GM19328 (cell line): ENCODE data around the gene SEMA4D.
"Not testable (repeated sequence)": the region's sequence is repeated elsewhere in the genome, so short reads cannot be mapped to it uniquely, and the experiment has no call there.

ENCODE experiments used
- ATAC-seq: cut with Tn5 transposase; IDR thresholded peaks from one replicate; pipeline ENCODE4 v1.9.1; 2021; ENCODE audit warnings: mild to moderate bottlenecking, moderate library complexity; ENCODE audit not compliant: unreplicated experiment

Gene SEMA4D

DNA sequence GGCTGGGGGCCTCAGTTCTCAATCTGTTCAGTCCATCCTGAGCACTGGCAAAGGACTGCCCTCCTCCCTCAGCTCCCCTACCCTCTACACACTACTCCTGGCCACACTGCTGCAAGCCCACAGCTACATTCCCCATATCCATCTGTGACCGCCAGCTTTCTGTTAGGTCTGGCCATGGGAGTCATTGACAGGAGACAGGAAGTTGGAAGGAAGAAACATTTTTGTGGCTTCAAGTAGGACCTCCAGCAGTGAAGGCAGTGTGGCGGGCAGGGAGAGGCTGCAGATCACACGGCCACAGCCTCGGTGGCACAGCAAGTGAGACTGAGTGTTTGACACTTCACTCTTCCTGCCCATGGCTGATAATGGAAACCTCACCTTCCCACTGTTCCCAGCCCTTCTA is 123.7 kb downstream of the SEMA4D start:
- no peak for ATAC-seq

DNA sequence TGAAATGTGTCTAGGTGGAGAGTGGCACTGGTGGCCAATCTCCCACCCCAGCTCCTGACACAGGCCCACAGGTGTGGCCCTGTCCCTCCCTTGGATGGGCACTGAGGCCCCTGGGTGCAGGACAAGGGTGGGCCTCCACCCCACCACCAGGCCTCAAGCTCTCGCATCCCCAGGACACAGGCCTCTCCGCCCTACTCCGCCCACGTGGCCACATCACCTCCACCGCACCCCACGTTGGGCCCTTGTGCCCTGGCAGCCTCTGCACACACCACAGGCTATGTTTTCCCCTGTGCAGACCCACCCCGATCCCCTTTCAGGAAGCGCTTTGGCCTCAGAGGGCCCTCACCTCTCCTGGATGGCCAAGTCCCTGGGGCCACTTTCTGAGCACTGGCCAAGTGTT is 124.9 kb downstream of the SEMA4D start:
- no peak for ATAC-seq

DNA sequence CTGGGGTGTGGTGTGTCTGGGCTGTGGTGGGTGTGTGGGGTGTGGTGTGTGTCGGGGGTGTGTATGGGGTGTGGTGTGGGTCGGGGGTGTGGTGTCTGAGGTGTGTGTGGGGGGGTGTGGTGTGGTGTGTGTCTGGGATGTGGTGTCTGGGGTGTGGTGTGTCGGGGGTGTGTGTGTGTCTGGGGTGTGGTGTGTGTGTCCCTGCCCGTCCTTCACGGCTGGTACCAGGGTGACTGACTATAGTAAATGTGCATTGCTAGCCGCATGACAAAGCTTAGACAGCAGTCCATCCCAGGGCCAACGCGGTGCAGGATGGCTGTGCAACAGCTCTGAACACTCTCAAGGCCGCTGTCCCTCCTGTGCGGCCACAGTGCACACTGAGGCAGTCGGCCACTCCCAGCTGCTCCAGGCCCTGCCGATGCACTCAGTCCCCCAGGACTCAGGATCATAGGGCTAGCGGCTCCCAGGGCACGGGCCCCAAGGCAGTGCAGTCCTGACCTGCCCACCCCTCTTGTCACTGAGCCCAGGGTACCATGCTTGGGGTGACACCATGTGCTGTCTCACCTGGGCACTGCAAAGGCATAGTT is 125.6 kb downstream of the SEMA4D start:
- ATAC-seq = no peak

DNA sequence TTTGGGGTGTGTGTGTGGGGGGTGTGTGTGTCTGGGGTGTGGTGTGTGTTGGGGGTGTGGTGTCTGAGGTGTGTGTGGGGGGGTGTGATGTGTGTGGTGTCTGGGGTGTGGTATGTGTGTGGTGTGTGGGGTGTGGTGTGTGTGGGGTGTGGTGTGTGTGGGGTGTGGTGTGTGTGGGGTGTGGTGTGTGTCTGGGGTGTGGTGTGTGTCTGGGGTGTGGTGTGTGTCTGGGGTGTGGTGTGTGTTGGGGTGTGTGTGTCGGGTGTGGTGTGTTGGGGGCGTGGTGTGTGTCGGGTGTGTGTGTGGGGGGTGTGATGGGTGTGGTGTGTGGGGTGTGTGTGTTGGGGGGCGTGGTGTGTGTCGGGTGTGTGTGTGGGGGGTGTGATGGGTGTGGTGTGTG is 126.1 kb downstream of the SEMA4D start:
- not testable (repeated sequence) for ATAC-seq

DNA sequence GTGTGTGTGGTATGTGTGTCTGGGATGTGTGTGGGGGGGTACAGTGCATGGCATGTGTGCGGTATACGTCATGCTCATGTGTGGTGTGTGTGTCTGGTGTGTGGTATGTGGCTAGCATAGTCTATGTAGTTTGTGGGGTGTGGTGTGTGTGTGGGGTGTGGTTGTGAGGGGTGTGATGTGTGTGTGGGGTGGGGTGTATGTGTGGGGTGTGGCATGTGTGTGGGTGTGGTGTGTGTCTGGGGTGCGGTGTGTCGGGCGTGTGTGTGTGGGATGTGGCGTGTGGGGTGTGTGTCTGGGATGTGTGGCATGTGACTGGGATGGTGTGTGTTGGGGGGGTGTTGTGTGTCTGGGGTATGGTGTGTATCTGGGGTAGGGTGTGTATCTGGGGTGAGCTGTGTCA is 127.3 kb downstream of the SEMA4D start:
- no peak for ATAC-seq

DNA sequence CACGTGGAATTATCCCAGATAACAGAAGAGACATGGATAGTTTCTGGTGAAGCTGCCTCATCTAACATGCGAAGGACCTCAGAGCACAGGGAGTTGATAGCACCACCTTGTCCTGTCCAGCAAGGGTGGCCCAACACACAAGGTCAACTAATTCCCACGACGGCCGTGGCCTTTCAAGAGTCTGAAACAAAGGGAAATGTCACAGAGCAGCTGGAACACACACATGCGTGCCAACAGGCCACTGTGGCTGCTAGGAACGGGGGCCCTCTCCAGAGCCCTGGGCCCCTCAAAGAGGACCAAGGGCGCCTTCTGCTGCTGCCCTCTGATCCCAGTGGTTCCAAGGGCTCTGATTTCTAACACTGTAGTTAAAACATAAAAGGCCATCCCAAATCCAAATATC is 128.9 kb downstream of the SEMA4D start:
- ATAC-seq = no peak

DNA sequence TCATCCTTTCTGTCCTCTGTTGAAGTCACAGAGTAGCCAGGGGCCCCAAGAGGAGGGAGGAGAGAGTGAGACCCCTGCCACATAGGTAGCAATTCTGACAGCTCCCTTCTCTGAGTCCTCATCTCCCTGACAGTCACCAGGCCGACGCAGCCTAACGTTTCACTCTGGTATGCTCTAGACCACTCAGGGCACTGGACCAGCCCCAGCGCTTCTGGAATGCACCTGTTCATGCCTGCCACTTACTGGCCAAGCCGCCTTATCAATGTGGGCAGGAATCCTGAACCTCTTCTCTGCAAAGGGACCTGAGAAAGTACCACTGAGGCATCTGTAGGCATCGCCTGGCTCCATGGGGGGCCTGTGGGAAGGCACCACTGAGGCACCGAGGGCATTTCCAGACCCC is 129.4 kb downstream of the SEMA4D start:
- ATAC-seq = no peak

DNA sequence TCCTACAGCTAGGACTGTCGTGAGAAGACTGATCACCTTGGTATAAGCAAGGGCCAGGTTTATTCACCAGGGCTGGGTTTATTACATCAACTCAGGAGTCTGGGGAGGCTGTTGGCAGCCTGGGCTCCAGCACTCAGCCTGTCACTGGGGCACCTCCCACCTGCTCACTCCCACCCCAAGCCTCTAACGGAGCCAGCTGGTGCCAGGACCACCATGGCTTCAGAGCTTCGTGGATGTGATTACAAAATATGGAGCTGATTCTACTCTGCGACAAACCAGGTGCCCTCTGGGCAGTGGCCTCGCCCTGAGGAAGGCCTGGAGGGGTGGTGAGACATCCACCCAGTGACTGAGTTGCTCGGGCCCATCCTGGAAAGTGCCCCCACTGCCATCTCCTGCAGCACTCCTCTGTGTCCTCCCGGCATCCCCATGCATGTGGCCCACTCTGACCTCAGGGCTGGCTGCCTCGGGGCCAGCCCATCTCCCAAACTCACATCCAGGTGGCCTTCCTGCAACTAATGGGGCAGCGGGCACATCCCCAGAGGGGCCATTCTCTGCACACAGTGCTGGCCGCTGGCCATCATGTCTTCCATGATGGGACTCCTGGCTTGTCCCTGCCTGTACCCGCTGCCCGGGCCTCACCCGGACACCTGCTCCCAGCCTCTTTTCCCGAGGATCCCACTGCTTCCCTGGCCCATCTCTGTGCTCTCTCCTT is 130.0 kb downstream of the SEMA4D start:
- ATAC-seq = no peak

DNA sequence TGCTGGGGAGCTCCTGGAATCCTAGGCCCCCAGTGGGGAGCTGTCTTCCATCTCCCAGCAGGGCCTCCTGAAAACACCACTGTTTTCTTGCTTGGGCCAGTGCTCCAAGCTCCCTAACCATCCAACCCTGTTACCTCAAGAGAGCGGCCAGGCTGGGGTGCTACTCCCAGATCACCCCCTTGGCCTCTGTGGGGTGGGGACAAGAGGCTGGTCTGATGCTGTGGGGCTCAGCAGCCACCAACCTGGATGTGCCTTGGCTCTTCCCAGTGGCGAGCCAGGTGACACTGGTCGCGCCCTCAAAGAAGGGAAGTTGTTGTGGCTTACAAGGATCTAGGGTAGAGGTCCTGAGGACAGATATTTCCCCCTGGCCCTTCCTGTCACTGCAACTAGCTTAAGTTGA is 130.6 kb downstream of the SEMA4D start:
- no peak for ATAC-seq

DNA sequence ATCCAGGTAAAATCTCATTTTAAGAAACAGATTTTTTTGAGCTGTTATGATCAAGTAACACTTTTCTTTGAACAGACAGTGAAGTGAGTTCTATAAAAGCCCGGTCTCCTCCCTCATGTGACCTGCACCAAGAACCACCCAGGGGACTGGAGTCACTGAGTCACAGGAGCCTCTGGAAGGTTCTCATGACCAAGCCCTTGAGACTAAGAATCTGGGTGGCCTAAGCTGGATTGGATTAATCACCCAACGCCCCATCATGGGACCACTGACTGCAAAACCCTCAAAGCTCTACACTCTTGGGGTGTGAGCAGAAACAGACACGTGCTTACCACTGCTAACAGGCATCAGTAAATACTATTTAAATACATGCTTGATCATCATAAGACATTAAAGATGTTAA is 131.2 kb downstream of the SEMA4D start:
- no peak for ATAC-seq

DNA sequence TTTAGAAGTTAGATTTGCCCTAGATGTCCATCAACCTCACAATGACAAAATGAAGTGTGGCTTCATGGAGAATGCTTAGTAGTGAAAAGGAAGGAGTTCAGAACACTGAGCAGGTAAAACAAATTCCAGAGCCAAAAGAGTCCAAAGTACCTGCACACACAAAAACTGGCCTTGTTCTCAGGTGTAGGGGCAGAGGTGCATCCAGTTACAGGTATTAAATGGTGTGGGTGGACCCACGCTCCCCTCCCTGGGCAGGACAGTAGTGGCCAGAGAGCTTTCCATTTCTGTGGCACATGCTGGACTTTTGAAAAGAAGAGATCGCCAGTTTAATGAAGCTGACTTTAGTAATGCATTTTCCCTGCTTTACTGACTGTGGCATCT is 132.4 kb downstream of the SEMA4D start:
- no peak for ATAC-seq

DNA sequence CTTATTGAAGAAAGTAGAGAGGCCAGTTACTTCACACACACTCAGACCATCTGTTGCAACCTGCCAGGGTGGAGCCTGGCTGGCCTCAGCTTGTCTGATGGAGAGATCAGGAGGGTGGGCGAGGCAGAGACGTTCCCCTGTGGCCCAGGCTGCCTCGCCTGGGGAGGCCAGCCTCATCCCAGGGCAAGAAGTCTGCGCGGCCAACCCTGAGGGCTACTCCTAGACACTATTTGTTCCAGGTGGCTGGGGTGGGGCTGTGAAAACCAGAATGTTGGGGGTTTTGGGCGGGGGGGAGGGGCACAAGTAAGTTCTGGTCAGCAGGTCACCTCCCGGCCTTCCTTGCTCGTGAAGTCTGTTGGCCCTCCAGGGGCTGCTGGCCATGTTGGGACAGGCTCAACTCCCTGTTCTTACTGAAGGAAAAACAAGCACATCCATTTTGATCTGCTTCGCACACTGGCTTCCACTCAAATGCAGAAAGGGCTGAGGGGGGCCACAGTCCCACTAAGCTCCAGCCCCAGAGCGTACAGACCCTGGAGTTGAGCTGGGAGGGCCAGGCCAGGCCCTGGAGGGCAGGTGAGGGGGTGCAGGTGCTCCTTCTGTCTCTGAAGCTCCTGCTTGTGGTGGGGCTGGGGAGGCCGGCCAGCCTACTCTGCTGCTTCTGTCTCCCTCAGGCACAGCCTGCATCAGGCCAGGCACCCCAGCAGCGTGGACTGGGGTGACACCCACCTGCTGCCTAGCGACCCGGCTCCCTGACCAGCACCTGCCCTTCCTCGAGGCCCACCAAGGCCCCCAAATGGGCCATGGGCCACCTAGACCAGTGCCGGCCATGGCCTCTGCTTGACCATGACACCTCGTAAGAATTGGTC is 133.0 kb downstream of the SEMA4D start:
- ATAC-seq = no peak

DNA sequence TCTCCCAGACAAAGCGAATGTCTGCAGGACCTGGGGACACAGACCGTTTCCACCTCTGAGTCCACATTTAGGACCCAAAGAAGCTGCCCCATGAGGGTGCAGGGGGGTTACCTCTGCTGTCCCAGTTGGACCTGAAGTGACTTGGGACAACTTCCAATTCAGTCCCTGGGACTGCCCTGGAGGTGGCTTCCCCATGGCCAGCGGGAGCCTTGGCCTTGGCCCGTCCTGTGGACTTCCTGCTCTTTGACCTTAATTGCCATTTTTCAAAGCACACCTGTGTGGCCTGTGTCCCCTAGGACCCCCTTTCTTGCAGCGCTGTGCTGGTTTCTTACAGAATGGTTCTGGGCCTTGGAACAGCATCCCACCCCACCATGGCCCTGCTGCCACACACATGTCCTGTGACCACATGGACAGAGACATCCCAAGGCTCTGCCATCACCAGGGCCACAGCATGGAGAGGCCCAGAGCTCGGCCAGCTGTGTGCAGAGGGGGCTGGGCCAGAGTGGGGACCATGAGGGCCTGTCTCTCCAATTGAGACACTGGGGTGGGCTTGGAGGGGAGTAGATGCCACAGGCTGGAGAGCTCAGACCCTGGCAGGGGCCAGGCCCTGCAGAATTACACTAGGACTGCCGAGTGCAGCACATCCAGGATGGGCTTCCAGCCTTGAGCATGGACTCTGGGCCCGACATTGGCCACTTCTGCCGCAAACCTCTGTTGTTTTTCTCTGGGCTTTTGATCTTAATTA is 133.8 kb downstream of the SEMA4D start:
- ATAC-seq = no peak

DNA sequence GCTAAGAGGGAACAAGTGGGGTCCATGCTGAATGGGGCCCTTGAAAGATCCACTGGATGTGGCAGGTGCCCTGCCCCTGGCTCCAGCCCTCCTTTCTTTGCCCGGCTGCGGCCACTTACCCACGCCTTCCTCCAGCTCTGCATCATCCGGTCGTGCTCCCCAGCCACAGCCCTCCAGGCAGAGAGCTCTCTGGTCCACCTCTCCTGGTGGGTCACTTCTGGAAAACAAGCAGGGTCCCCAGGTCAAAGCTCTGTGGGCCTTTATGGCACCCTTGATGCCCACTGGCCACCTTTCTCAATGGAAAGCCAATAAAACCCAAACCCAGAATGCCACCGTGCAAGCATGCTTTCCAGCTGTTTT is 134.6 kb downstream of the SEMA4D start:
- ATAC-seq = no peak

DNA sequence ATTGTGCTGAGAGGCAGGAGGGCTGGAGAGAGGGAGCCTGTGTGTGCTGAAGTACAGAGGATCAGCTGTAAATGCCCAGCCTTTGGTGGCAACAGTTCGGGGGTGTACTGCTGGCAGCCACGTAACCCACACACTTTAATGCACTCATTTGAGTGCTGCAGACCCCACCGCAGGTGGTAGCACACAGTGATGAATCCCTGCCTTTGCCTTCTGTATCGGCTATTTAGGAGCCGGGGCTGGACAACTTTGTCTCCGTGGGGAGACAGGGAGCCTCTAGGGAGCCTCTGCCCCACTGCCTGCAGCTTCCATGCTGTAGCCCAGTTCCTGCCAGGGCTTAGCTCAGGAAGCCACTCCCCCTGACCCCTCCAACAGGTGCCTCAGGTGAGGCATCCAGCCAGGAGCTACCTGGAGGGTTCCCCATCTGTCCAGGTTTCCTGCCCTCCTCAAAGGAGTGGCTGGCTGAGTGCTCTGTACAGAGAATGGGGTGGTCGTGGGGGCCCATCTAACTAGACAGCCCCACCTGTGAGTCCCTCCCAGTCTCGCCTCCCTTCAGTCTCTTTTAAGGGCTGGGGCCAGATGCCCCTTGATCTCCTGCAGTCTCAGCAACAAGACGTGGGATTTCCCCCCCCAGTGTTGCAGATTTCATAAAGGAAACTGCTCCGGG is 135.1 kb downstream of the SEMA4D start:
- ATAC-seq = no peak

DNA sequence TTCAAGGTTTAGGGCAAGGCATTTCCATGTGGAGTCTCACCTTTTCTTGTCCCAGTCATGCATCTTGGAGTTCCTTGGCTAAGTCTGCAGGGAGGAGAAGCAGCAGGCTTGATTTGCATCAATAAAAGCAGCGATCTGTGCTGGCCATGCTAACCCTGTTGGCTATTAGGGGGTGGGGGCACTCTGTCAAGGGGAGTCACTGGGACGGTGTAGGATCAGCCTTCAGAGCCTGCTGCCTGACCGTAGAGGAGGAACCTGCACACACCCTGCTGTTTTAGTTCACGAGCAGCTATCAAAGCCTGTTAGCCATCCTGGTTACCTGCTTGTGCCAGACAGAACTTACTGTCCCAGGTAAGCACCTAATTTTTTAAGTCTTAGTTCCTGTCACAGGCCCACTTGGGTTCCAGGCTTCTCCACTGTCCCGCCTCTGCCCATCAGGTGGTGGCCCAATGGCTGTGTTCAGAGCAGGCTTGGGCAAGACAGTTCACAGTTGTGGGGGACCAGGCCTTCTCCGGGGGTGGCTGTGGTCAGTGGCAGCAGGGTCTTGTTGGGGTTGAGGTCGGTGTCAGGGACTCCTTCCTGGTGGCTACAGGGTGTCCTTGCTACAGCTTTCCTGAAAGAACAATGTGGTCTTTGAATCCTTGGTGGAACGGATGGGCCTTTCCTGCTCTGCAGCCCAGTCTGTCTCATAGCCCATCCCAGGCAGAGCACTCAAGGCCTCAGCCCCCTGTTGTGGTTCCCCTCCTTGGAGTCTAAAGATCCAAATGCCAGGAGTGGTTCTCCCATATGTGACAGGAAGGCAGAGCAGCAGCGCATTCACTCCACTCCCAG is 135.9 kb downstream of the SEMA4D start:
- ATAC-seq = no peak

DNA sequence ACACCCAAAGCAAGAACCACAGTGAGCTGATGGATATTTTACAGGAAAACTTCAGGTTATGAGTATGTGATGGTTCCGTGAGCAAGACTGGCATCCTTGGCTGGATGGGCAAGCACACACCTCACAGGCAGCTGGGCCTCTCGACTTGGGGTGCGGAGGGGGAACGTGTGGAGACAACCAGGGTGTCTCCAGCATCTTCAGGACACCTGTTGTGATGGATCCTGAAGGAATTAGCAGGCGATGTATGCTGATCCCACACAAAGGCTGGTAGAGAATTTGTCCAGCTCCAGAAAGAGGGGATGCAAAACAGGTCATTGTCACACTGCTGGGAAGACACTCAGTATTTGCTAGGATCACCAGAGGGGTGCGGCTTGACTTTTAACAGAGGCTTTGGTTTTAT is 136.9 kb downstream of the SEMA4D start:
- ATAC-seq = no peak

DNA sequence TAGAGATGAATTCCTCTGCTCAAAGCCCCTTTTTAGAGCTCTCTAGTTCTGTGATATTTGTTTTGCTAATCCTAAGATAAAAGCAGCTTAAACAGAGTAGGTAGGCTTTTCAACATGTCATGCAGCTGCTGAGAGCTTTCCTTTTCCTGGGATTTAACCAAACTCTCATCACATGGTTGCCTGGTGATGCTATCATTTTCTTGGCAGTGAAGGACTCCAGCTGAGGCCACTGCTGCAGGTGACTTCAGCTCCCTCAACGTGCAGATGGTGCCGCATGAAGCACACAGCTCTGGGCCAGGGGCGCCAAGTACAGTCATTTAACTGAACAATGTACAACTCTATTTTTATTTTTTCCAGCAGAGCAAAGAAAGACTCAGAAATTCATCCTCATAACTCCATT is 137.4 kb downstream of the SEMA4D start:
- no peak for ATAC-seq

DNA sequence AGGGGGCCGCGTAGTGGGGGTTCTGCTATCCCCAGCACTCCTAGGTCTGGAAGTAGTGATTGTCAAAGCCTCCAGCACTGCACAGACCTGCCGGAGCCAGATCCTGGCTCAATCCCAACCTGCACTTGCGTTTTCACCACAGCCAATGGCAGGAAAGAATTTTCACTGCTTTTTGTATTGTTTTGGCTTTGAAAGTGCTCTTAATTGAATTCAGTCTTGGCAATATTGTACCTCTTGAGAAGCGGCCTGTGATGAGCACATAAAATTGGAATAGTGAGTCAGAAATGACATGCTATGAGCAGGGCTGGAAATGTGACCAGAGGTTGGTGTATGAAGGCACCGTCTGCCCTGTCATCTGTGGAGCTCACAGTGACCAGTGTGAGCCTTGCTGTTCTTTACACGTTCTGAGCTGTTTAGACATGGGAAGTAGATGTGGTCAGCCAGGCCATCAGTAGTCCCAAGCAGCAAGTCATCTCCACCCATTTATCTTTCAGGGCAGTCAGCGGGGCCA is 138.1 kb downstream of the SEMA4D start:
- no peak for ATAC-seq

DNA sequence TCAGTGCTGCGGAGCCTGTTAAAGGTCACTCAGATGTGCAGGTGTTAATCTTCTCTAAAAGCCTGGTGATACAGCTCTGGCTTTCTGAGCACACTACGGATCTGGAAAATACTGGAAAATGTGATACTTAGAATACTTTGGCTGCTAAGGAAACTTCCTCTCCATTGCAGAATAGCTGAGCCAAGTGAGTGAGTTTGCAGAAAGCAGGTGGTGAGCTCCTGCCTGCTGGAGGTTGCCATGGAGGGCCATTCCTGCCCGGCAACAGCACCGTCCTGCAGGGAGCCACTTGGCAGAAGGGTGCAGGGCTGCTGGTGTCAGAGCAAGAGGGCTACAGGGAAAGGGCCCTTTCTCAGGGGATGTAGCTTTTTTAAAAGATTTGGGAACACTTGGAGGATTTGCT is 138.9 kb downstream of the SEMA4D start:
- no peak for ATAC-seq
